ENCODE data around the gene PPP2R5C.
"Not testable (repeated sequence)": the region's sequence is repeated elsewhere in the genome, so short reads cannot be mapped to it uniquely, and the experiment has no call there.

PPP2R5C gene

GRCh38 chr14:101964297-101965180 is 203.0 kb downstream of the PPP2R5C start, which contains the start of gene DYNC1H1:
Gene DYNC1H1, plus strand, starts transcription at chr14:101964573. Its CDS starts 119 bp downstream, at chr14:101964692.
- no peaks in the 10 kb centered on the region for H3K9me3 ChIP-seq (ENCODE audit: low read length)

GRCh38 chr14:101965181-101965544 is 203.7 kb downstream of the PPP2R5C start:
- H2AFZ ChIP-seq (ENCODE audit: low read depth, low read length), result peak overlapping the region; percentile 13
- no peaks in the 10 kb centered on the region for H3K27me3 ChIP-seq (ENCODE audit: insufficient read depth, low read length)
- H3K4me3 ChIP-seq (ENCODE audit: low read length), result peak overlapping the region; percentile 70
- H3K4me1 ChIP-seq (ENCODE audit: insufficient read depth, low read length), result peaks cover 21% of the 10 kb centered on the region
- peaks cover 15% of the 10 kb centered on the region for H3K36me3 ChIP-seq (ENCODE audit: insufficient read depth, low read length)
- no peaks in the 10 kb centered on the region for H3K9me3 ChIP-seq (ENCODE audit: low read length)

More at GRCh38 chr14:101964297-101965180, 203.0 kb downstream of the PPP2R5C start, which contains the start of gene DYNC1H1:
- H3K4me3 ChIP-seq (ENCODE audit: low read length), result peak within 1 kb of the TSS; percentile 70
- H3K4me1 ChIP-seq (ENCODE audit: insufficient read depth, low read length), result peaks cover 21% of the 10 kb centered on the region
- peak within 1 kb of the TSS; percentile 75 for H2AFZ ChIP-seq (ENCODE audit: low read depth, low read length)
- peaks cover 10% of the 10 kb centered on the region for H3K36me3 ChIP-seq (ENCODE audit: insufficient read depth, low read length)
- H3K27me3 ChIP-seq (ENCODE audit: insufficient read depth, low read length), result no peaks in the 10 kb centered on the region

GRCh38 chr14:101965770-101966722 is 204.5 kb downstream of the PPP2R5C start:
- Histone ChIP-seq H3K9me3 (ENCODE audit: low read length) (no peaks in the 10 kb centered on the region), H2AFZ (ENCODE audit: low read depth, low read length) (no peak overlapping the region), H3K27me3 (ENCODE audit: insufficient read depth, low read length) (no peaks in the 10 kb centered on the region), H3K4me3 (ENCODE audit: low read length) (peak overlapping the region; percentile 70), H3K36me3 (ENCODE audit: insufficient read depth, low read length) (peaks cover 16% of the 10 kb centered on the region), H3K4me1 (ENCODE audit: insufficient read depth, low read length) (peaks cover 21% of the 10 kb centered on the region)

GRCh38 chr14:101966742-101967141 is 205.2 kb downstream of the PPP2R5C start:
- Histone ChIP-seq H3K36me3 (ENCODE audit: insufficient read depth, low read length) (peaks cover 20% of the 10 kb centered on the region), H3K4me1 (ENCODE audit: insufficient read depth, low read length) (peaks cover 22% of the 10 kb centered on the region), H2AFZ (ENCODE audit: low read depth, low read length) (no peak overlapping the region), H3K9me3 (ENCODE audit: low read length) (no peaks in the 10 kb centered on the region), H3K27me3 (ENCODE audit: insufficient read depth, low read length) (no peaks in the 10 kb centered on the region), H3K4me3 (ENCODE audit: low read length) (peak overlapping the region; percentile 70)

GRCh38 chr14:101968186-101968585 is 206.7 kb downstream of the PPP2R5C start:
- Histone ChIP-seq H3K9me3 (ENCODE audit: low read length) (no peaks in the 10 kb centered on the region), H3K4me3 (ENCODE audit: low read length) (no peak overlapping the region), H3K27me3 (ENCODE audit: insufficient read depth, low read length) (no peaks in the 10 kb centered on the region), H2AFZ (ENCODE audit: low read depth, low read length) (no peak overlapping the region), H3K4me1 (ENCODE audit: insufficient read depth, low read length) (peaks cover 30% of the 10 kb centered on the region), H3K36me3 (ENCODE audit: insufficient read depth, low read length) (peaks cover 21% of the 10 kb centered on the region)

GRCh38 chr14:101969481-101969880 is 208.0 kb downstream of the PPP2R5C start:
- H3K9me3 ChIP-seq (ENCODE audit: low read length), result no peaks in the 10 kb centered on the region
- H3K27me3 ChIP-seq (ENCODE audit: insufficient read depth, low read length), result no peaks in the 10 kb centered on the region
- no peak overlapping the region for H3K4me3 ChIP-seq (ENCODE audit: low read length)
- no peak overlapping the region for H2AFZ ChIP-seq (ENCODE audit: low read depth, low read length)
- H3K4me1 ChIP-seq (ENCODE audit: insufficient read depth, low read length), result peaks cover 23% of the 10 kb centered on the region
- H3K36me3 ChIP-seq (ENCODE audit: insufficient read depth, low read length), result peaks cover 21% of the 10 kb centered on the region

- no peak overlapping the region for H2AFZ ChIP-seq (ENCODE audit: low read depth, low read length)
- peaks cover 21% of the 10 kb centered on the region for H3K4me1 ChIP-seq (ENCODE audit: insufficient read depth, low read length)
- no peaks in the 10 kb centered on the region for H3K9me3 ChIP-seq (ENCODE audit: low read length)
- H3K27me3 ChIP-seq (ENCODE audit: insufficient read depth, low read length), result no peaks in the 10 kb centered on the region
- H3K4me3 ChIP-seq (ENCODE audit: low read length), result no peak overlapping the region
- H3K36me3 ChIP-seq (ENCODE audit: insufficient read depth, low read length), result peaks cover 27% of the 10 kb centered on the region
Observed at GRCh38 chr14:101970830-101971400, 209.4 kb downstream of the PPP2R5C start.

- Histone ChIP-seq H3K36me3 (ENCODE audit: insufficient read depth, low read length) (peaks cover 29% of the 10 kb centered on the region), H3K4me1 (ENCODE audit: insufficient read depth, low read length) (peaks cover 15% of the 10 kb centered on the region)
- H3K4me3 ChIP-seq (ENCODE audit: low read length); H2AFZ ChIP-seq (ENCODE audit: low read depth, low read length); H3K27me3 ChIP-seq (ENCODE audit: insufficient read depth, low read length); H3K9me3 ChIP-seq (ENCODE audit: low read length): not testable (repeated sequence)
Observed at GRCh38 chr14:101971458-101971857, 209.9 kb downstream of the PPP2R5C start.

- peaks cover 8% of the 10 kb centered on the region for H3K4me1 ChIP-seq (ENCODE audit: insufficient read depth, low read length)
- H3K36me3 ChIP-seq (ENCODE audit: insufficient read depth, low read length), result peaks cover 36% of the 10 kb centered on the region
- no peak overlapping the region for H3K4me3 ChIP-seq (ENCODE audit: low read length)
- H3K9me3 ChIP-seq (ENCODE audit: low read length), result no peaks in the 10 kb centered on the region
- H3K27me3 ChIP-seq (ENCODE audit: insufficient read depth, low read length), result no peaks in the 10 kb centered on the region
- H2AFZ ChIP-seq (ENCODE audit: low read depth, low read length), result no peak overlapping the region
Observed at GRCh38 chr14:101972126-101972866, 210.8 kb downstream of the PPP2R5C start.

GRCh38 chr14:101973356-101973755 is 211.8 kb downstream of the PPP2R5C start:
- Histone ChIP-seq H3K27me3 (ENCODE audit: insufficient read depth, low read length) (no peaks in the 10 kb centered on the region), H3K4me1 (ENCODE audit: insufficient read depth, low read length) (peaks cover 8% of the 10 kb centered on the region), H3K36me3 (ENCODE audit: insufficient read depth, low read length) (peaks cover 43% of the 10 kb centered on the region), H3K9me3 (ENCODE audit: low read length) (no peaks in the 10 kb centered on the region), H3K4me3 (ENCODE audit: low read length) (no peak overlapping the region), H2AFZ (ENCODE audit: low read depth, low read length) (no peak overlapping the region)

- H2AFZ ChIP-seq (ENCODE audit: low read depth, low read length), result no peak overlapping the region
- peaks cover 49% of the 10 kb centered on the region for H3K36me3 ChIP-seq (ENCODE audit: insufficient read depth, low read length)
- H3K4me1 ChIP-seq (ENCODE audit: insufficient read depth, low read length), result peaks cover 8% of the 10 kb centered on the region
- H3K9me3 ChIP-seq (ENCODE audit: low read length), result no peaks in the 10 kb centered on the region
- no peaks in the 10 kb centered on the region for H3K27me3 ChIP-seq (ENCODE audit: insufficient read depth, low read length)
- no peak overlapping the region for H3K4me3 ChIP-seq (ENCODE audit: low read length)
Observed at GRCh38 chr14:101975231-101975630, 213.7 kb downstream of the PPP2R5C start.
